ENCODE data around the gene ZNF746.

DNA sequence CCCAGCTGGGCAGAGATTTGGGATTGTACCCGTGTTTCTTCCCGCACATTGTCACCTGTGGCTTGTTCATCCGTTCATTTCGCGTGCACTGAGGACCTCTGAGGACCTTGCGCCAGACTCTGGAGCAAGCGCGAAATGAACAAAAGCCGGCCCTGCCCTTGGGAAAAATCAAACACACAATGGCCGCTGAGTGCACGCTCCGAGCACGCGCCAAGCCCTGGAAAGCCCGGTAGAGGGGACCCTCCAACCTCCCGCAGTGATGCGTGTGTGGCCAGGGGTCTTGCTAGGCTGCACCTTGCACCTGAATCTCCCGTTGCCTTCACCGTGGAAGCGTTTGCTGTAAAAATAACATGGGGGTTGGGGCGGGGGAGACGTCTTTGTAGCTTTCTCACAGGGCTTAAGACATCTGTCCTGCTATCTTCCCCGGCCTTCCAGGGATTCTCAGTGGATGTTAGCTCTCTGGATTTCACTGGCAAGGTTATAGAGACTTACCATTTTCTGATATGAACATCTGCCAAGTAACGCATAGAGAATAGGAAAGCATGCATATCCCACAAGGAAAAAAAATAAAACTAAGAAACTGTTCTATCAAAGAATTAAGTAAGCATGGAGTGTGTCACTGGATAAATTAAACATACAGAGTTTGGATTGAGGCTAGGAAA lies 74.0 kb downstream of the ZNF746 start:
- TF ChIP-seq, protein P1, sequence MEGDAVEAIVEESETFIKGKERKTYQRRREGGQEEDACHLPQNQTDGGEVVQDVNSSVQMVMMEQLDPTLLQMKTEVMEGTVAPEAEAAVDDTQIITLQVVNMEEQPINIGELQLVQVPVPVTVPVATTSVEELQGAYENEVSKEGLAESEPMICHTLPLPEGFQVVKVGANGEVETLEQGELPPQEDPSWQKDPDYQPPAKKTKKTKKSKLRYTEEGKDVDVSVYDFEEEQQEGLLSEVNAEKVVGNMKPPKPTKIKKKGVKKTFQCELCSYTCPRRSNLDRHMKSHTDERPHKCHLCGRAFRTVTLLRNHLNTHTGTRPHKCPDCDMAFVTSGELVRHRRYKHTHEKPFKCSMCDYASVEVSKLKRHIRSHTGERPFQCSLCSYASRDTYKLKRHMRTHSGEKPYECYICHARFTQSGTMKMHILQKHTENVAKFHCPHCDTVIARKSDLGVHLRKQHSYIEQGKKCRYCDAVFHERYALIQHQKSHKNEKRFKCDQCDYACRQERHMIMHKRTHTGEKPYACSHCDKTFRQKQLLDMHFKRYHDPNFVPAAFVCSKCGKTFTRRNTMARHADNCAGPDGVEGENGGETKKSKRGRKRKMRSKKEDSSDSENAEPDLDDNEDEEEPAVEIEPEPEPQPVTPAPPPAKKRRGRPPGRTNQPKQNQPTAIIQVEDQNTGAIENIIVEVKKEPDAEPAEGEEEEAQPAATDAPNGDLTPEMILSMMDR (IDR thresholded peaks at IDR 0.05) = no peak
- TF ChIP-seq POLR2AphosphoS5 (IDR thresholded peaks at IDR 0.05; ENCODE audit: low read depth, low read length) (no peak), SIN3A (IDR thresholded peaks at IDR 0.05; ENCODE audit: borderline replicate concordance, insufficient read depth, low read depth, low read length) (no peak), TCF7L2 (IDR thresholded peaks at IDR 0.05; ENCODE audit: low read depth, low read length) (no peak)
- TF ChIP-seq, protein P2, sequence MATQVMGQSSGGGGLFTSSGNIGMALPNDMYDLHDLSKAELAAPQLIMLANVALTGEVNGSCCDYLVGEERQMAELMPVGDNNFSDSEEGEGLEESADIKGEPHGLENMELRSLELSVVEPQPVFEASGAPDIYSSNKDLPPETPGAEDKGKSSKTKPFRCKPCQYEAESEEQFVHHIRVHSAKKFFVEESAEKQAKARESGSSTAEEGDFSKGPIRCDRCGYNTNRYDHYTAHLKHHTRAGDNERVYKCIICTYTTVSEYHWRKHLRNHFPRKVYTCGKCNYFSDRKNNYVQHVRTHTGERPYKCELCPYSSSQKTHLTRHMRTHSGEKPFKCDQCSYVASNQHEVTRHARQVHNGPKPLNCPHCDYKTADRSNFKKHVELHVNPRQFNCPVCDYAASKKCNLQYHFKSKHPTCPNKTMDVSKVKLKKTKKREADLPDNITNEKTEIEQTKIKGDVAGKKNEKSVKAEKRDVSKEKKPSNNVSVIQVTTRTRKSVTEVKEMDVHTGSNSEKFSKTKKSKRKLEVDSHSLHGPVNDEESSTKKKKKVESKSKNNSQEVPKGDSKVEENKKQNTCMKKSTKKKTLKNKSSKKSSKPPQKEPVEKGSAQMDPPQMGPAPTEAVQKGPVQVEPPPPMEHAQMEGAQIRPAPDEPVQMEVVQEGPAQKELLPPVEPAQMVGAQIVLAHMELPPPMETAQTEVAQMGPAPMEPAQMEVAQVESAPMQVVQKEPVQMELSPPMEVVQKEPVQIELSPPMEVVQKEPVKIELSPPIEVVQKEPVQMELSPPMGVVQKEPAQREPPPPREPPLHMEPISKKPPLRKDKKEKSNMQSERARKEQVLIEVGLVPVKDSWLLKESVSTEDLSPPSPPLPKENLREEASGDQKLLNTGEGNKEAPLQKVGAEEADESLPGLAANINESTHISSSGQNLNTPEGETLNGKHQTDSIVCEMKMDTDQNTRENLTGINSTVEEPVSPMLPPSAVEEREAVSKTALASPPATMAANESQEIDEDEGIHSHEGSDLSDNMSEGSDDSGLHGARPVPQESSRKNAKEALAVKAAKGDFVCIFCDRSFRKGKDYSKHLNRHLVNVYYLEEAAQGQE (IDR thresholded peaks at IDR 0.05; ENCODE audit: insufficient read depth in 1 of 2, low read depth in 2 of 2, low read length in 1 of 2) = no peak
